ENCODE data around the gene CXCL13.

DNA sequence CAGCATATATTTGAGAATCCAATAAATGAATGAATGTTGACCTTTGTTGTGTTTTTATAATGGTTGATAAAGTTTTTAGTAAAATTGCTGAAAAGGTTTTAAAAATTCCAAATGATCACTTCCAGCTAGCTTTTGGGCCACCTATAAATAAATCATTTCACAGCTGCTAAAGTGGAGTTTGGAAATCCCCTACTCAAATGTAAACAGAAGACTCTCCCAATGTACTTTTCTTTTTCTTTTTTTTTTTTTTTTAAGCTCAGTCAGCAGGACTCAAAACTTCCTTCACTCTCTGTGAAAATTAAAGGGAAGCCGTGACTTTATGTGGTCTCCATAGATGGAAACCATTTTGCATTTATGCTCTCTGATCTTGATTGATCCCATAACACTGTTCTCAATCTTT is 45.2 kb downstream of the CXCL13 start:
- TF ChIP-seq, protein P1, sequence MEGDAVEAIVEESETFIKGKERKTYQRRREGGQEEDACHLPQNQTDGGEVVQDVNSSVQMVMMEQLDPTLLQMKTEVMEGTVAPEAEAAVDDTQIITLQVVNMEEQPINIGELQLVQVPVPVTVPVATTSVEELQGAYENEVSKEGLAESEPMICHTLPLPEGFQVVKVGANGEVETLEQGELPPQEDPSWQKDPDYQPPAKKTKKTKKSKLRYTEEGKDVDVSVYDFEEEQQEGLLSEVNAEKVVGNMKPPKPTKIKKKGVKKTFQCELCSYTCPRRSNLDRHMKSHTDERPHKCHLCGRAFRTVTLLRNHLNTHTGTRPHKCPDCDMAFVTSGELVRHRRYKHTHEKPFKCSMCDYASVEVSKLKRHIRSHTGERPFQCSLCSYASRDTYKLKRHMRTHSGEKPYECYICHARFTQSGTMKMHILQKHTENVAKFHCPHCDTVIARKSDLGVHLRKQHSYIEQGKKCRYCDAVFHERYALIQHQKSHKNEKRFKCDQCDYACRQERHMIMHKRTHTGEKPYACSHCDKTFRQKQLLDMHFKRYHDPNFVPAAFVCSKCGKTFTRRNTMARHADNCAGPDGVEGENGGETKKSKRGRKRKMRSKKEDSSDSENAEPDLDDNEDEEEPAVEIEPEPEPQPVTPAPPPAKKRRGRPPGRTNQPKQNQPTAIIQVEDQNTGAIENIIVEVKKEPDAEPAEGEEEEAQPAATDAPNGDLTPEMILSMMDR (IDR thresholded peaks at IDR 0.05) = no peak
- no peak for TF ChIP-seq ZFX (IDR thresholded peaks at IDR 0.05; ENCODE audit: borderline replicate concordance)

Measured in 22Rv1 (cell line).